Fibroblast of peridontal ligament (primary cell): Measurements from ENCODE around the gene COL5A2.

Experiments
- DNase-seq: peaks from one replicate; pipeline ENCODE4 v3.0.0-alpha.2; 2010; ENCODE audit errors: extremely low read depth

Gene COL5A2

GRCh38 chr2:189050165-189050712, 129.3 kb downstream of the COL5A2 start:
- DNase-seq: no peak

- peak; percentile 38 for DNase-seq
Observed at GRCh38 chr2:189049709-189050164, 129.8 kb downstream of the COL5A2 start.

DNA sequence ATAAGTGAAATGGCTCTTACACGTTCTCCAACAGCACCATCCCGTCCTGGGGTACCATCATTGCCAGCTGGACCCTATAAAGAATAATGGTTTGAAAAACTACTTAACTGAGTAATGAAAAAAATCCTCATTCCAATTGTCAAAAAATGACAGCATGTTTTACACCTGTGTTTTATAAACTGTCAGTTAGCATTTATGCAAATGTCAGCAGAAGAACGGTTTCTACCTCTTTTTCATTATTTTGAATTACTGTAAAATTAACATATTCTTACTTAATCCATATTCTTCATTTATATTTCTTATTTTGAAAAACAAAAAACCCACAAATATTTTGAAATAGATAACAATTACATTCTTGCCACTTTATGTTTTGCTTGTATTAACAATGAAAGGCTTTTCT, 131.4 kb downstream of the COL5A2 start:
- no peak for DNase-seq

DNA sequence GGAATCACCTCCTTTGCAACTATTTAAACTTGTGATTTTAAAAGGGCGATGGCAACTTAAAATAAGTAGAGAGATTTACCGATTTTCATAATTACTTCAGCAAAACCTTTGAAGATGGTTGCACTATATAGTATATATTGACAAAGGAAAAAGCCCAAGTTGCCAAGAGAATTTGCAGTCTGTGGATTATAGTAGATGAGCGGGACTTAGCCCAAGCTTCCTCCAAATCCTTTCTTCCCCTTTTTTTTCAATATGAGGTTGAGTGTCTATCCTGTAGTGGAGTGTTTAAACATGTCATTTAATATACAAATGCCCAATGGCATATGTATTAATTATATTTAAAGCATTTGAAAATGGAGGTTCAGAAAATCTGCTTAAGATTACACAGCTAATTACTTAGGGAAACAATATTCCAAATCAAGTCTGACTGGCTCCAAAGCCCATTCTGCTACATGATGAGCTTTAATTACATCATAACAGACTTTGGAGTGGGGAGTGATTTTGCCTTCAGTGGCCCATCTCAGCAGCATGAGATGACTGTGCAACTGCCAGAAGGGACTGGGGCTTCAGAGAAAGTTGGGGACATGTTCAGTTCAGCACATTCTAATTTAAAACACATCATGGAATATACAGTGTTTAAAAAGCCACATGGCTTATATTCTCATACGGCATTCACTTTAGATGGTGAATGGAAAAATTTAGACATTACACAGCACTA, 132.2 kb downstream of the COL5A2 start:
- no peak for DNase-seq

GRCh38 chr2:189046320-189046719, 133.2 kb downstream of the COL5A2 start:
- peak; percentile 18 for DNase-seq

GRCh38 chr2:189045836-189046235, 133.7 kb downstream of the COL5A2 start:
- no peak for DNase-seq

GRCh38 chr2:189037518-189037917, 142.0 kb downstream of the COL5A2 start:
- DNase-seq: peak; percentile 81

DNA sequence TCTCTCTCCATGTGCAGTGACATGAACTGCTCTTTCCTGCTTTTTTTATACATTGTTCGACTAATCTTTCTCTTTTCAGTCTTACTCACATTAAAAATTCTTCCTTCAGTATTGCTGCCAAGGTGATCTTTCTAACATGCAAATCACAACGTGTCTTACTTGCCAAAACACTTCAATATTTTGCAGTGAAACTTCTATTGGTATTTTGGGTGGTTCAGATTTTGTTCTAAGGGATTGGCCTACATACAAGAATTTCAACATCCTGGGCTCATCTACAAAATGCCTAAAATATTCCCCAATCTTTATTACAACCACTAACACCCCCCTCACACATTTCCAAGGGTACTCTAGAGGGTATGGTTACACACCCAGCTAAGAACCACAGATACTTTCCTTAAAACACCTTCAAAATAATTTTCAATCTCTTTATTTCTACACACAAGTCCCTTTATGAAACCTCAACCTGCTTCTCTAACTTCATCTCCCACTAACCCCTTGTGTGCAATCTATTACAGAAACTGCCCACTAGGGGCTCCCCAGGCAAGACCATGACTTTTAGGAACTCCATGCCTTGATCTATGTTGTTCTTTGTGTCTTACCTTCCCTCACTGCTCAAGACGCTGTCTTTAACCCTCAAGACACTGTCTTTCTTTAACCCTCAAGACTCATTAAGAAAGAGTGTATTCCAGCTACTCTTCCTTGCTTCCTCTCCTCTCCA, 154.5 kb downstream of the COL5A2 start:
- DNase-seq: peak; percentile 79

GRCh38 chr2:189022492-189022891, 157.1 kb downstream of the COL5A2 start:
- DNase-seq: peak; percentile 98

GRCh38 chr2:189022053-189022481, 157.5 kb downstream of the COL5A2 start:
- peak; percentile 100 for DNase-seq

DNA sequence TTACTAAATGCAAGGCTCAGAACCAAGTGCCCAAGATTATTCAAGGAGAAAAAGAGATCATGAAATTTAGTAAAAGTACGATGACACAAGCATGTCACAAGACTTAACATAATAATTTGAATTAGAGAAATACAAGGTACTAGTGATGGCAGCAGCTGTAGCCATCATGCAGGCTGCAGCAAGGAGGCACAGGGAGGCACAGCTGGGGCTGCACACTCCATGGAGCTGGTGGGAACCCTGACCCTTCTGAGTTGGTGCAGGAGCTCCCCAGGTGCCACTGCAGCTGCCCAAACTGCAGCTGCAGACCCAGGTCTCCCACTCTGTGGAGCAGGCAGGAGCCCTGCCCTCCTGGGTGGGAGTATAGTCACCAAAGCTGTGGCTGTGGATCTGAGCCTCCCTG, 159.4 kb downstream of the COL5A2 start:
- no peak for DNase-seq

GRCh38 chr2:189018631-189019030, 160.9 kb downstream of the COL5A2 start:
- DNase-seq: peak; percentile 71

DNA sequence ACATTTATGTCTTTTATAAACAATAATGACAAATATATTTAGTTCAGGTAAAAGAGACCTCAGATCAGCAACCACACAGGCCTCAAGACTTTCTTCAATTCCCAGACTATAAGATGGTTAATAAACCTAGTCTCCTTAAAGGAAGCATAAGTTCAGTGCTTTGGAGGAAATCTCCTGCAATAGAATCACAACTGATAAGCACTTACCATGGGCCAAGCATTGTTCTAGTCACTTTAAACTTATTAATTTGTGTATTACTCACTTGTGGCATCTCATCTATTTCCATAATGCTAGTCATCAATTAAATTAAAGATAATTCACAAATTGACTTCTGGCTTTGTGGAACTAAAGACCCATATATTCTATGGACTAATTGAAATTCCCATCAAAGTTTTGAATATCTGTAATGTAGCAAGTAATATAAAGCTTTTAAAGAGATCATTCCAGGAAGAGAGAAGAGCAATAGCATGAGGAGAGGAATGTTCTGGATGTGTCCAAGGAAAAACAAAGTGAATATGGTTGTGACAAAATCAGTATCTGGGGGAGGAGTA, 163.2 kb downstream of the COL5A2 start:
- DNase-seq: no peak

DNA sequence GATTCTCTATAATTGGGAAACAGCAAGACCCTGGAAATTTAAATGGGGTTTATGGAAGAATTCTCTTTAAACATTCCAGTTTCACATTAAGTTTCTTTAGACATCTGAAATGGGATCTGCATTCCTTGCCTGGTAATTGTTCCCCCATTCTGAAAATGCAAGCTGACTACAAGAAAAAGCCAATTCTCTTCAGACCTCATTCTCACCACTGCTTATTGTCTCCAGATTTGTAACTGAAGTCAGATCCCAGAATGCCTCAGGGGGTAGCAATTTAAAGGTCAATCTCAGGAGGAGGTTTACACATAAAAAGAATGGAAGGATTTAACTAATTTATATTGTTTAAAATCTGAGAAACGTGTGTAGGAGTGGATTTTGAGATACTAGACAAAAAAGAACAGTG, 164.2 kb downstream of the COL5A2 start:
- peak; percentile 82 for DNase-seq

DNA sequence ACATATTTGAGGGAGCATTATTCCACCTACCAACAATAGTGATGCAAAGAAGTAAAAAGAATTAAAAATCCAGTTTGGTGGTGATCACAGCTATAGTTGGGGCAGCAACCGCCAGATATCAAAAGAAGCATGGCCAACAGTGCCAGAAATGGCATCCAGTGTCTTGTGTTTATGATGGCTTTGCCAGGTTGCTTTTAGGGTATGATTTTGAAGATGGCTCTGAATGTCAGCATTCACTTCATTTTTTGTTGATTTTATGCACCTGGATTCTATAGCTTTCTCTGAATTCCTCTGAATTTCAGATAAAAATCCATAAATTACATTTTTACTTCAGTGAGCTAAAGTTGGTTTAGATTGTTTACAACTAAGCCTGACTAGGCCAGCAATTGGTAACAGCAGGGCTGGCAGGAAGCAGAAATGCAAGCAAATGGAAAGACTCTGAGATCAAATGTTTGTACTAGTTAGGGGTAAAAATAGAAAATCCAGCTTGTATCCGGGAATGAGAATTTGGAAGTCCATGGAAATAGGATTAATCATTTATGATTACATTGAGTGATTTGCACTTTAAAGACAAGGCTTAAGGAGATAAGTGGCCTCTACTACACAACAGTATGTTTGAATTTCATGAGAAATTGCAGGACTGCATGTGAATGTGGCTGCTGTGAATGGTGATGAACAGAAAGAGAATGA, 165.0 kb downstream of the COL5A2 start:
- DNase-seq: peak; percentile 89

GRCh38 chr2:189013671-189014448, 165.7 kb downstream of the COL5A2 start:
- peak; percentile 67 for DNase-seq

DNA sequence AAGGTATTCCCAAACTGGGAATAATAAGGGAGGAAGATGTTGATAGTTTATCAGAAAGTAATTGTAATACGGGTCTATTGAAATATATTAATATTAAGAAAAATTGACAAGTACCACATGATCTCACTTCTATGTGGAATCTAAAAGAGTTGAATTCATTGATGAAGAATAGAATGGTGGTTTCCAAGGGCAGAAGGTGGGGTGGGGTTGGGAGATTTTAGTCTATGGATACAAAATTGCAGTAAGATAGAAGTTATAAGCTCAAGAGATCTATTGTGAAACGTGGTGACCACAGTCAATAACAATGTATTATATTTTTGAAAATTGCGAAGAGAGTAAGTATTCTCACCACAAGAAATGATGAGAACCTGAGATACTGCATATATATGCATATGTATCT, 166.5 kb downstream of the COL5A2 start:
- peak; percentile 59 for DNase-seq

GRCh38 chr2:189012351-189012750, 167.2 kb downstream of the COL5A2 start:
- DNase-seq: no peak

GRCh38 chr2:189010536-189010935, 169.0 kb downstream of the COL5A2 start:
- no peak for DNase-seq

DNA sequence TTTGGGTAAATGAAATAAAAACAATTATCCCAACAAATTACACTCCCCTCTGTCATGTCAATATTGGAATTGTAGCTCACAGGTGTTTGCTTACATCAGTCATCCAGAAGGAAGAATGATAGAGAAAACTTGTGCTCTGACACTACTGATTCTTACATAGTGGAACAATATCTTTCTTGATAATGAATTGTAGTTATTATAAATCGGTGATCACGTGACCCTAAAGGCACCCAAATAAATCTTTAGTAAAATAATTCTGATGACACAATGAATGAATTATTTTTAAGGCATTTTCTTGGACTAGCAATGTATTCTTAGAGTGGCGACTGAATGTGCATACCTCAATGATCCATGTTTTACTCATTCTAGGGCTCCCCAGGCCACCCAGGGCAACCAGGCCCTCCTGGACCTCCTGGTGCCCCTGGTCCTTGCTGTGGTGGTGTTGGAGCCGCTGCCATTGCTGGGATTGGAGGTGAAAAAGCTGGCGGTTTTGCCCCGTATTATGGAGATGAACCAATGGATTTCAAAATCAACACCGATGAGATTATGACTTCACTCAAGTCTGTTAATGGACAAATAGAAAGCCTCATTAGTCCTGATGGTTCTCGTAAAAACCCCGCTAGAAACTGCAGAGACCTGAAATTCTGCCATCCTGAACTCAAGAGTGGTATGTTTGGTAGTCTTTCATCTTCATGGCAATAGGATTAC, 170.9 kb downstream of the COL5A2 start:
- no peak for DNase-seq

DNA sequence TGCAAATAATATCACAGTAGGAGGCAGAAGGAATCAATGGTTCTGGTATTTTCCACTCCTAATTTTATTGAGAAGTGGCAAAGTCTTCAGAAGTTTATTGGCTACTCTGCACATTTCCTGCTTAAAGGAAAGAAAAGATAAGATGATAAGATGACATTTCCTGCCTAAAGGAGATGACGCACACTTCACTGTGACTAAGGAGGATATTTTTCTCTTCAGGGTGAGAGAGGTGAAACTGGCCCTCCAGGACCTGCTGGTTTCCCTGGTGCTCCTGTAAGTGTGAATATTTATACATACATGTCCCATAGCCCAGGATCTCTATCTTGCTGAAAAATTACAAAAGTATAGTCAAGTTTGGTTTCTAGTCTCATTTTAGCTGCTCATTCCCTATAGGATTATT, 177.5 kb downstream of the COL5A2 start:
- no peak for DNase-seq
